Lung (tissue), 12 donors: ENCODE data around the gene BLZF1. TPM values are rescaled to one million over a fixed set of nuclear protein-coding genes. Genes with fewer than 3 reads are reported as not detected.

Experiments
- ATAC-seq: fragments of 200-7000 bp; cut with Tn5 transposase; one replicate; pipeline ENCODE4 v1.9.1; 2020; ENCODE audit warnings: moderate number of reproducible peaks; ENCODE audit not compliant: insufficient read depth, low FRiP score
- DNase-seq, 3 donors: peaks; one replicate each; pipeline ENCODE4 v3.0.0-alpha.2; 2013 to 2017
- H3K27ac ChIP-seq, 2 donors: one replicate each; pipeline ENCODE4 v1.5.1; 2013; ENCODE audit warnings: mild to moderate bottlenecking in 2 of 2, moderate library complexity in 2 of 2, control low read depth in 1 of 2, inconsistent platforms in 1 of 2, low read depth in 1 of 2, low read length in 1 of 2
- H3K27me3 ChIP-seq, 3 donors: one replicate each; pipeline ENCODE4 v1.5.1; 2013; ENCODE audit warnings: low read length in 2 of 3; ENCODE audit not compliant: control insufficient read depth in 3 of 3, insufficient read depth in 3 of 3
- H3K36me3 ChIP-seq, 4 donors: one replicate each; pipeline ENCODE4 v1.5.1; 2013; ENCODE audit warnings: low read length in 4 of 4, mild to moderate bottlenecking in 1 of 4, moderate library complexity in 1 of 4; ENCODE audit not compliant: control insufficient read depth in 4 of 4, insufficient read depth in 4 of 4
- H3K4me1 ChIP-seq, 5 donors: one replicate each; pipeline ENCODE4 v1.5.1; 2013; ENCODE audit warnings: low read length in 5 of 5, mild to moderate bottlenecking in 2 of 5, moderate library complexity in 1 of 5; ENCODE audit not compliant: control insufficient read depth in 5 of 5, insufficient read depth in 5 of 5
- H3K4me3 ChIP-seq: one replicate; pipeline ENCODE4 v1.5.1; 2013; ENCODE audit warnings: mild to moderate bottlenecking, control low read depth, moderate library complexity
- H3K9ac ChIP-seq, 2 donors: one replicate each; pipeline ENCODE4 v1.5.1; 2013; ENCODE audit warnings: low read length in 2 of 2, control low read depth in 1 of 2; ENCODE audit not compliant: insufficient read depth in 1 of 2
- H3K9me3 ChIP-seq, 4 donors: one replicate each; pipeline ENCODE4 v1.5.1; 2013; ENCODE audit warnings: low read length in 3 of 4, mild to moderate bottlenecking in 1 of 4, moderate library complexity in 1 of 4; ENCODE audit not compliant: control insufficient read depth in 4 of 4, insufficient read depth in 3 of 4
- WGBS, 2 donors: extraction: QIAGEN DNeasy Blood & Tissue Kit; methylation state at CpG; one replicate each; pipeline ENCODE4 v1.1.7; 2013; 5-methylcytosine and 5-hydroxymethylcytosine counted together
- polyA plus RNA-seq, 2 donors: library from polyadenylated mRNA; stranded (reverse); fragments of 200-250 nt; gene quantifications; one replicate each; pipeline ENCODE4 v1.2.1, GENCODE V29; 2013
- total RNA-seq, 2 donors: library from RNA; depleted of rRNA in 1 of 2; stranded (reverse); fragments of >200 nt in 1 of 2; gene quantifications; one replicate each; pipeline ENCODE4 v1.2.1, GENCODE V29; 2014 to 2021
- TF ChIP-seq, protein P1 (sequence below): IDR thresholded peaks from 2 replicates; pipeline ENCODE4 v1.5.1; 2012; ENCODE audit warnings: mild to moderate bottlenecking; ENCODE audit errors: control extremely low read depth, extremely low read depth
- donor health status: control.
- donor health status: control.
- donor health status: Bipolar disorder and iron deficiency.
- donor health status: healthy.
- donor health status: DM: yes; HTN: yes; CAD: no.

The BLZF1 gene
- total and polyA plus RNA-seq, 4 donors, result 8.0 to 31.5 (median 16.5) TPM

- WGBS, 2 donors, result 97 to 98% methylated on average over 1 of the region's 1 CpG
- Histone ChIP-seq H3K9me3 (no peaks in the 10 kb centered on the region), H3K27ac (no peak overlapping the region), H3K4me1 (peaks cover 0 to 2% (median 0%) of the 10 kb centered on the region in 5 donors), H3K36me3 (peaks cover 0 to 1% (median 0%) of the 10 kb centered on the region in 4 donors), H3K27me3 (no peaks in the 10 kb centered on the region), H3K9ac (no peak overlapping the region), H3K4me3 (no peak overlapping the region)
- ATAC-seq, result no peak
- TF ChIP-seq, protein P1, sequence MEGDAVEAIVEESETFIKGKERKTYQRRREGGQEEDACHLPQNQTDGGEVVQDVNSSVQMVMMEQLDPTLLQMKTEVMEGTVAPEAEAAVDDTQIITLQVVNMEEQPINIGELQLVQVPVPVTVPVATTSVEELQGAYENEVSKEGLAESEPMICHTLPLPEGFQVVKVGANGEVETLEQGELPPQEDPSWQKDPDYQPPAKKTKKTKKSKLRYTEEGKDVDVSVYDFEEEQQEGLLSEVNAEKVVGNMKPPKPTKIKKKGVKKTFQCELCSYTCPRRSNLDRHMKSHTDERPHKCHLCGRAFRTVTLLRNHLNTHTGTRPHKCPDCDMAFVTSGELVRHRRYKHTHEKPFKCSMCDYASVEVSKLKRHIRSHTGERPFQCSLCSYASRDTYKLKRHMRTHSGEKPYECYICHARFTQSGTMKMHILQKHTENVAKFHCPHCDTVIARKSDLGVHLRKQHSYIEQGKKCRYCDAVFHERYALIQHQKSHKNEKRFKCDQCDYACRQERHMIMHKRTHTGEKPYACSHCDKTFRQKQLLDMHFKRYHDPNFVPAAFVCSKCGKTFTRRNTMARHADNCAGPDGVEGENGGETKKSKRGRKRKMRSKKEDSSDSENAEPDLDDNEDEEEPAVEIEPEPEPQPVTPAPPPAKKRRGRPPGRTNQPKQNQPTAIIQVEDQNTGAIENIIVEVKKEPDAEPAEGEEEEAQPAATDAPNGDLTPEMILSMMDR, result no peak
- no peak for DNase-seq
Measured at GRCh38 chr1:169345511-169345910, 22.5 kb upstream of the BLZF1 start.

GRCh38 chr1:169346036-169346589 is 21.9 kb upstream of the BLZF1 start:
- Histone ChIP-seq H3K36me3 (peaks cover 0 to 1% (median 0%) of the 10 kb centered on the region in 4 donors), H3K9ac (no peak overlapping the region), H3K4me3 (no peak overlapping the region), H3K4me1 (peaks cover 0 to 2% (median 0%) of the 10 kb centered on the region in 5 donors), H3K27me3 (no peaks in the 10 kb centered on the region), H3K27ac (no peak overlapping the region), H3K9me3 (no peaks in the 10 kb centered on the region)
- 96% methylated on average over 3 of the region's 3 CpGs for WGBS, 2 donors
- DNase-seq (no peak), ATAC-seq (no peak)
- TF ChIP-seq, protein P1, result no peak

DNA sequence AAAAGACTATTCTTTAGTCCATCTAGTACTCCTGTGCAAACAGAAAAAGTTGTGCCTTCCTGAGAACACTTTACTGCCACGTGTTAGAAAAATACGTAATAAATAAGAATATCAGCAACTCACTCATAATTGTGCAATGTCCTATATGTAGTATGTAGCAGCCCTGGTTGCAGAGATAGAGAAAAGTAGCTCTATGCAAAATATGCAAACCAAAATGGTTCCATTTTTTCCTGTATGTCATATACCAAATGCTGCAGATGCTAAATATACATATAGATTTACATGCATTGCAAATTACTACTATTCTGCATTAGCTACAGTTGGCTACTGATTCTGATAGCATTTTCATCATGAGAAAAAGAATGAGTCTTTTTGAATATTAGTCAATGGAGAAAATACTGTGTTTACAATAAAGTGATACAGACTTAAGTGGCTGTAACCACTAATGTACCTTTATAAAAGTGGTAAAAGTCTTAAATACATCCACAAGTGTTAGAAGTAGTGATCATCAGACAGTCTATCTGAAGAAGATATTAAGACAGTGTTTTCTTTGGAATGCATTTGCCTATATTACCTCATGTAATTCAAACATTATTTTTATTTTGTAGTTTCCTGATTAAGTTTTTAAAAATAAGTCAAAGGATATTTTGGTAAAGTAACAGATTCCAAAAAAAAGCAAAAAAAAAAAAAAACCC is 20.2 kb upstream of the BLZF1 start:
- H3K36me3 ChIP-seq, result peaks cover 0 to 1% (median 0%) of the 10 kb centered on the region in 4 donors
- DNase-seq, result no peak
- TF ChIP-seq, protein P1, result no peak
- 60 to 66% methylated on average over 2 of the region's 2 CpGs for WGBS, 2 donors
- H3K9me3 ChIP-seq, result no peaks in the 10 kb centered on the region
- H3K9ac ChIP-seq, result no peak overlapping the region
- H3K27me3 ChIP-seq, result no peaks in the 10 kb centered on the region
- ATAC-seq, result no peak
- no peaks in the 10 kb centered on the region for H3K4me1 ChIP-seq
- H3K27ac ChIP-seq, result no peak overlapping the region
- no peak overlapping the region for H3K4me3 ChIP-seq
